ENCODE data around the gene TSHZ3. TPM values are rescaled to one million over a fixed set of nuclear protein-coding genes. Genes with fewer than 3 reads are reported as not detected.

TSHZ3 gene
- polyA plus RNA-seq, 1 donor from 2014 or later = 2.4 TPM

DNA sequence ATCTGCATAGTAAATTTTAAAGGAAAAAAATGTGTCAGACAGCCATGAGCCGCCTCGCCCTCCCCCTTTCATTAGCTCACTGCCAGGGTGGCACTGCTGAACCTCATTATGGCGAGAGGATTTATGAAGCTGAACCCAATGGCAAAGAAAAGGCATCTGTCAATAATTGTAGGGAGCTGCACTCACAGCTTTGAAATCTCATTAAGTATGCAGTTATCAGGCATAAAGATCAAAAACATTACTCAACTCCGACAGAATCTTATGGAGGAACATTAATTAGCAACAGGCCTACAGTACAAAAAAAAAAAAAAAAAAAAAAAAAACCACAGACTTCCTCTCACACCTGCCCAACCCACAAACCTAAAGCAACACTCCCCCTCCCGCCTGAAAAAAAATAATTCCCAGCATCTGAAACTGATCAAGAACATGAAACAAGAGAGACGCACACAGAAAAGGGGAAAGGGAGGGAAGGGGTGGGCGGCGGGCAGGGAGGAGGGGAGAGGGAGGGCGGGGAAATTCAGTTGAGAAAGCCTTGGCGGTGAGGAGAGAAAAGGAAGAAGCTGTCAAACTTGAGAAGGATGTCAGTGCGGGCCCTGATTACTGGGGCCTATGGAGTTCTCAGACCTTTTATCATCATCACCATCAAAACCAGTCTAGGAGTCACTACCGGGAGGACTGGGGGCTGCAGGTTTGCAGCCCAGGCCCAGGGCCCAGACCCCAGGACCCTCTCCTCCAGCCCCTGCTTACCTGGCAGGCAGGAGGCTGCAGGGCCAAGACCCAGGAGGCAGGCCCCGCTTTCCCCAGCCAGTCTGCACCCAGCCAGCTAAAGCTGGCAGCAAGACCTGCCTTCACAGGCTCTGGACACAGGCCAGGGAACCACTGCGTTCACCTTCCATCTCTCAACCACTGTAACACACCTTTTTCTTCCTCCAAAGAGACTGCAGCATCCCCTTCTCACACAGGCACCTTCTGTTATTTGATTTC is 8.9 kb downstream of the TSHZ3 start:
- H3K4me2 ChIP-seq (ENCODE audit: low read length) = no peak overlapping the region
- H3K9me3 ChIP-seq (ENCODE audit: low read length) = no peaks in the 10 kb centered on the region
- H3K4me3 ChIP-seq (ENCODE audit: low read length) = no peak overlapping the region
- H3K79me2 ChIP-seq (replicated peaks; ENCODE audit: insufficient read depth, low read length) = no peaks in the 10 kb centered on the region
- H2AFZ ChIP-seq (ENCODE audit: low read depth, low read length) = no peak overlapping the region
- TF ChIP-seq TAF1 (IDR thresholded peaks at IDR 0.05; ENCODE audit: low read depth) = no peak
- no peak for TF ChIP-seq MXI1 (conservative IDR thresholded peaks at IDR 0.05; ENCODE audit: poor library complexity, severe bottlenecking)
- TF ChIP-seq, protein P1, sequence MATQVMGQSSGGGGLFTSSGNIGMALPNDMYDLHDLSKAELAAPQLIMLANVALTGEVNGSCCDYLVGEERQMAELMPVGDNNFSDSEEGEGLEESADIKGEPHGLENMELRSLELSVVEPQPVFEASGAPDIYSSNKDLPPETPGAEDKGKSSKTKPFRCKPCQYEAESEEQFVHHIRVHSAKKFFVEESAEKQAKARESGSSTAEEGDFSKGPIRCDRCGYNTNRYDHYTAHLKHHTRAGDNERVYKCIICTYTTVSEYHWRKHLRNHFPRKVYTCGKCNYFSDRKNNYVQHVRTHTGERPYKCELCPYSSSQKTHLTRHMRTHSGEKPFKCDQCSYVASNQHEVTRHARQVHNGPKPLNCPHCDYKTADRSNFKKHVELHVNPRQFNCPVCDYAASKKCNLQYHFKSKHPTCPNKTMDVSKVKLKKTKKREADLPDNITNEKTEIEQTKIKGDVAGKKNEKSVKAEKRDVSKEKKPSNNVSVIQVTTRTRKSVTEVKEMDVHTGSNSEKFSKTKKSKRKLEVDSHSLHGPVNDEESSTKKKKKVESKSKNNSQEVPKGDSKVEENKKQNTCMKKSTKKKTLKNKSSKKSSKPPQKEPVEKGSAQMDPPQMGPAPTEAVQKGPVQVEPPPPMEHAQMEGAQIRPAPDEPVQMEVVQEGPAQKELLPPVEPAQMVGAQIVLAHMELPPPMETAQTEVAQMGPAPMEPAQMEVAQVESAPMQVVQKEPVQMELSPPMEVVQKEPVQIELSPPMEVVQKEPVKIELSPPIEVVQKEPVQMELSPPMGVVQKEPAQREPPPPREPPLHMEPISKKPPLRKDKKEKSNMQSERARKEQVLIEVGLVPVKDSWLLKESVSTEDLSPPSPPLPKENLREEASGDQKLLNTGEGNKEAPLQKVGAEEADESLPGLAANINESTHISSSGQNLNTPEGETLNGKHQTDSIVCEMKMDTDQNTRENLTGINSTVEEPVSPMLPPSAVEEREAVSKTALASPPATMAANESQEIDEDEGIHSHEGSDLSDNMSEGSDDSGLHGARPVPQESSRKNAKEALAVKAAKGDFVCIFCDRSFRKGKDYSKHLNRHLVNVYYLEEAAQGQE (IDR thresholded peaks at IDR 0.05; ENCODE audit: borderline replicate concordance) = no peak
- no peaks in the 10 kb centered on the region for H3F3A ChIP-seq (ENCODE audit: insufficient read depth, low read length, poor library complexity, severe bottlenecking)
- no peaks in the 10 kb centered on the region for H3K27me3 ChIP-seq (ENCODE audit: insufficient read depth, low read depth, low read length)
- no peaks in the 10 kb centered on the region for H3K36me3 ChIP-seq (ENCODE audit: insufficient read depth, low read length)
- no peaks in the 10 kb centered on the region for H3K9me2 ChIP-seq (ENCODE audit: insufficient read depth, low read length)
- H4K20me1 ChIP-seq (ENCODE audit: insufficient read depth) = no peaks in the 10 kb centered on the region
- H3K27ac ChIP-seq (ENCODE audit: low read length) = no peak overlapping the region
- H3K9ac ChIP-seq (ENCODE audit: low read length) = no peak overlapping the region

DNA sequence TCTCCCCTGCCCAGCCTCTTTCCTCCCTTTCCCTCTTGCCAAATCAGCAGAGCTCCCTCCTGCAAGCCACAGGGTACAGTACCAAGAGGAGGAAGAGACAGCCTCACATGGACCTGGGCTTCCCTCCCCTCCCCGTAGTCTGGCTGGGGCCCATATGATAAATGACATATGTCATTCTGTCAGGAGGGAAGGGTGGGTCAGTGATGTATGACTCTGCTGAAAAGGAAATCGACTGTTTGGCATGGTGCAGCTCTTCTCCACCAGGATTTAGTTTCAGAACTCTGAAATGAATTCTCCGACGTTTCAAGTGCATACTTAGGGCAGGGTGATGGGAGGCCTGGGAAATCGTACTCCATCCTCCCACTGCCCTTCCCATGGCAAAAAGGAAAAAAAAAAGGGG is 9.8 kb downstream of the TSHZ3 start:
- H3K4me2 ChIP-seq (ENCODE audit: low read length) = no peak overlapping the region
- no peak overlapping the region for H2AFZ ChIP-seq (ENCODE audit: low read depth, low read length)
- no peaks in the 10 kb centered on the region for H3K9me2 ChIP-seq (ENCODE audit: insufficient read depth, low read length)
- H3K79me2 ChIP-seq (replicated peaks; ENCODE audit: insufficient read depth, low read length) = no peaks in the 10 kb centered on the region
- no peaks in the 10 kb centered on the region for H4K20me1 ChIP-seq (ENCODE audit: insufficient read depth)
- no peak overlapping the region for H3K27ac ChIP-seq (ENCODE audit: low read length)
- no peak overlapping the region for H3K9ac ChIP-seq (ENCODE audit: low read length)
- no peak overlapping the region for H3K4me3 ChIP-seq (ENCODE audit: low read length)
- H3F3A ChIP-seq (ENCODE audit: insufficient read depth, low read length, poor library complexity, severe bottlenecking) = no peaks in the 10 kb centered on the region
- H3K9me3 ChIP-seq (ENCODE audit: low read length) = no peaks in the 10 kb centered on the region
- no peak for TF ChIP-seq EZH2 (IDR thresholded peaks at IDR 0.05; ENCODE audit: borderline replicate concordance, insufficient read depth, low read length, poor library complexity, severe bottlenecking)
- TF ChIP-seq, protein P2, sequence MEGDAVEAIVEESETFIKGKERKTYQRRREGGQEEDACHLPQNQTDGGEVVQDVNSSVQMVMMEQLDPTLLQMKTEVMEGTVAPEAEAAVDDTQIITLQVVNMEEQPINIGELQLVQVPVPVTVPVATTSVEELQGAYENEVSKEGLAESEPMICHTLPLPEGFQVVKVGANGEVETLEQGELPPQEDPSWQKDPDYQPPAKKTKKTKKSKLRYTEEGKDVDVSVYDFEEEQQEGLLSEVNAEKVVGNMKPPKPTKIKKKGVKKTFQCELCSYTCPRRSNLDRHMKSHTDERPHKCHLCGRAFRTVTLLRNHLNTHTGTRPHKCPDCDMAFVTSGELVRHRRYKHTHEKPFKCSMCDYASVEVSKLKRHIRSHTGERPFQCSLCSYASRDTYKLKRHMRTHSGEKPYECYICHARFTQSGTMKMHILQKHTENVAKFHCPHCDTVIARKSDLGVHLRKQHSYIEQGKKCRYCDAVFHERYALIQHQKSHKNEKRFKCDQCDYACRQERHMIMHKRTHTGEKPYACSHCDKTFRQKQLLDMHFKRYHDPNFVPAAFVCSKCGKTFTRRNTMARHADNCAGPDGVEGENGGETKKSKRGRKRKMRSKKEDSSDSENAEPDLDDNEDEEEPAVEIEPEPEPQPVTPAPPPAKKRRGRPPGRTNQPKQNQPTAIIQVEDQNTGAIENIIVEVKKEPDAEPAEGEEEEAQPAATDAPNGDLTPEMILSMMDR (IDR thresholded peaks at IDR 0.05; ENCODE audit: poor library complexity, severe bottlenecking) = no peak
- TF ChIP-seq EP300 (conservative IDR thresholded peaks at IDR 0.05; ENCODE audit: poor library complexity, severe bottlenecking) = no peak
- no peak for TF ChIP-seq TAF1 (IDR thresholded peaks at IDR 0.05; ENCODE audit: low read depth)
- TF ChIP-seq RAD21 (conservative IDR thresholded peaks at IDR 0.05) = no peak
- TF ChIP-seq, protein P1 (IDR thresholded peaks at IDR 0.05; ENCODE audit: borderline replicate concordance) = no peak
- no peak for TF ChIP-seq POLR2AphosphoS5 (IDR thresholded peaks at IDR 0.05)
- TF ChIP-seq MXI1 (conservative IDR thresholded peaks at IDR 0.05; ENCODE audit: poor library complexity, severe bottlenecking) = no peak
- TF ChIP-seq SMC3 (conservative IDR thresholded peaks at IDR 0.05; ENCODE audit: poor library complexity) = no peak
- H3K36me3 ChIP-seq (ENCODE audit: insufficient read depth, low read length) = no peaks in the 10 kb centered on the region
- no peaks in the 10 kb centered on the region for H3K27me3 ChIP-seq (ENCODE audit: insufficient read depth, low read depth, low read length)
